Activated CD4-positive, alpha-beta memory T cell treated with anti-CD3 and anti-CD28 coated beads, Interleukin-2, amount 10 ng/mL, durations not matched to agents 7 days and 5 days (primary cell): ENCODE data around the gene SLC48A1. TPM values are rescaled to one million over a fixed set of nuclear protein-coding genes. Genes with fewer than 3 reads are reported as not detected.

Experiments
- CTCF ChIA-PET: fragments of 350-600 bp; sonication (Branson Sonifier 250); formaldehyde crosslinking; loops from one replicate; lab custom pipeline; 2021; ENCODE audit warnings: antibody characterized with exemption, inconsistent platforms; lab: Charles Lee
- POLR2A ChIA-PET: fragments of 350-600 bp; sonication (Branson Sonifier 250); formaldehyde crosslinking; loops from one replicate; lab custom pipeline; 2021; ENCODE audit warnings: antibody characterized with exemption; lab: Charles Lee
- DNase-seq: peaks from one replicate; pipeline ENCODE4 v3.0.0-alpha.2; 2020
- H3K27ac Mint-ChIP-seq: one replicate; pipeline ENCODE4 v1.8.0; 2021; ENCODE audit warnings: mild to moderate bottlenecking, mixed read lengths
- H3K27me3 Mint-ChIP-seq: one replicate; pipeline ENCODE4 v1.8.0; 2021; ENCODE audit warnings: mixed read lengths
- H3K36me3 Mint-ChIP-seq: one replicate; pipeline ENCODE4 v1.8.0; 2021; ENCODE audit warnings: low read depth, mixed read lengths
- H3K4me1 Mint-ChIP-seq: one replicate; pipeline ENCODE4 v1.8.0; 2021; ENCODE audit warnings: mixed read lengths
- H3K4me3 Mint-ChIP-seq: one replicate; pipeline ENCODE4 v1.8.0; 2021; ENCODE audit warnings: mild to moderate bottlenecking, mixed read lengths
- H3K9me3 Mint-ChIP-seq: one replicate; pipeline ENCODE4 v1.8.0; 2021; ENCODE audit warnings: mixed read lengths
- total RNA-seq, 2 experiments: library from RNA; stranded (reverse); gene quantifications; one replicate each; pipeline ENCODE4 v1.2.3, GENCODE V29; 2021

The SLC48A1 gene
- total RNA-seq, 2 experiments from 2014 or later, result 19.4 to 22.6 TPM

DNA sequence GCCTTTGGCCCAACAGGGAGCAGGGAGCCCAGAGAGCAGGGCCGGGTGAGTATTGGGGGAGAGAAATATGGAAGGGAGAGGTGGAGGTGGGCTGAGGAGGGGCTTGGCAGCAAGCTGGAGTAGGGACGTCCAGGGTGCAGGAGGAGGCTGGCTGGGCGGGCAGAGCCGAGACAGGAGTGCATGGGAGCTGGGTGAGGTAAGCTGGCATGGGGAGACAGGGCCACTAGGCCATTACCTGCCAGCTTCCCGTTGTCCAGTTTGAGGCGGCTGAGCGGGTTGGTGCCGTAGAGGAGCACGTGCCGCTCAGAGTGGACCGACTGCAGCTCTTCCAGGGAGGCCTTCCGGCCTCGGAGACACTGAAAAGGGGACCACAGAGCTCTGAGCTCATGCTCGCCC lies 18.3 kb downstream of the SLC48A1 start:
- H3K9me3 Mint-ChIP-seq, result no peaks in the 10 kb centered on the region
- DNase-seq, result no peak
- no peak overlapping the region for H3K4me3 Mint-ChIP-seq
- no peak overlapping the region for H3K27ac Mint-ChIP-seq
- ChIA-PET CTCF (interaction anchor here (1.2 to 30.7 kb wide), 4 partner anchors 17 to 76 kb away, joined by 3 to 578 read pairs (median 5); no protein-coding TSS in a partner anchor), POLR2A (interaction anchor here (1.1 to 37.8 kb wide), 5 partner anchors 10 to 42 kb away, joined by 3 to 1018 read pairs (median 8); partner anchors contain the start of gene SLC48A1)
- no peaks in the 10 kb centered on the region for H3K27me3 Mint-ChIP-seq
- H3K36me3 Mint-ChIP-seq, result peaks cover 82% of the 10 kb centered on the region
- H3K4me1 Mint-ChIP-seq, result peaks cover 14% of the 10 kb centered on the region

DNA sequence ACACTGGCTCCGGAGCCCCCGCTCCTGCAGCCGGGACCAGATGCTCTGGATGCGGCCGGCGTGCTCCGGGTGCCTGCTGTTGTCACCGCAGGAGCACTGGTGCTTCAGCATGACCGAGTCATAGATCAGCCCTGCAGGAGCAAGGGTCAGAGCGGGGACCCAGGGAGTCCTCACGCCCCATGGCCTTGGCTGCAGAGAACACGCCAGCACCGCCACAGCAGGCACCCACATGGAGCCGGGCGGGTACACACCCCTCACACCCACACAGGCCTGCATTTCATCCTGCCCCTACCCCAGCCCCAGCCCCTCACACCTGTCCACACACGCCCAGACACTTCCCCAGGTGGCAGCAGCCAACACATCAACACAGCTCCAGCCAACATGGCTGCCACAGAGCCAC lies 18.8 kb downstream of the SLC48A1 start:
- Mint-ChIP-seq H3K4me1 (peaks cover 14% of the 10 kb centered on the region), H3K36me3 (peaks cover 76% of the 10 kb centered on the region), H3K9me3 (no peaks in the 10 kb centered on the region), H3K27ac (no peak overlapping the region), H3K27me3 (no peaks in the 10 kb centered on the region), H3K4me3 (no peak overlapping the region)
- CTCF ChIA-PET, result interaction anchor here (1.3 to 30.7 kb wide), 3 partner anchors 42 to 77 kb away, joined by 4 to 578 read pairs (median 4); no protein-coding TSS in a partner anchor
- no peak for DNase-seq
- POLR2A ChIA-PET, result interaction anchor here (1.5 to 37.8 kb wide), 5 partner anchors 10 to 41 kb away, joined by 3 to 1018 read pairs (median 8); partner anchors contain the start of gene SLC48A1

DNA sequence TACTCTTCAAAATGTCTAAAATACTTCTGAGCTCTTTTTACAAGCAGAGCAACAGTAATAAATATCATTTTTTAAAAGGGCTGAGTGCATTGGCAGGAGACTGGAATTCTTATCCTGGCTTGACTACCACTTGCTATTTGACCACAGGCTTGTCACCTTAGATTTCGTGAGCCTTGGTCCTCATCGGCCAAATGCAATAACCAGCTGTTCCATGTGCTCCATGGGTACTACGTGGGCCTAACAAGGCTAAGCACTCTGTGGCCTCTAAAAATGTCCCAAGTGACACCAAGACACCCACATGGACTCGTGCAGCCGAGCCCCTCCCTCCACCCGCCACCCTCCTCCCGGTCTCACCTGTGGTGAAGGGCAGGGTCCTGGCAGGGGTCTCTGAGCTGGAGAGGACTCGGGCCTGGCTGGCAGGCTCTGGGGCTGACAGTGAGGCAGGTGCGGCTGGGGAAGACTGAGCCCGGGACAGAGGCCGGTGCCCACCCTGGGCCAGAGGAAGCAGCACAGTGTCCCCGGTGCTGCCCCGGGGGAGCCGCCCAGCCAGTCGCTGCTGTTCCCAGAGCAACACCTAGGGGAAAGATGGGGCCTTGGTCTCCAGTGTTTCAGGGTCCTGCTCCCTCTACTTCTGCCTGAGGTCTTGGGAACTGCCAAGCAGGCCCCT lies 20.1 kb downstream of the SLC48A1 start:
- POLR2A ChIA-PET, result interaction anchor here (1.1 to 37.8 kb wide), 6 partner anchors 8 to 40 kb away, joined by 3 to 1018 read pairs (median 6); no protein-coding TSS in a partner anchor
- CTCF ChIA-PET, result interaction anchor here (1.0 to 30.7 kb wide), 6 partner anchors 18 to 50 kb away, joined by 3 to 578 read pairs (median 4); no protein-coding TSS in a partner anchor

DNA sequence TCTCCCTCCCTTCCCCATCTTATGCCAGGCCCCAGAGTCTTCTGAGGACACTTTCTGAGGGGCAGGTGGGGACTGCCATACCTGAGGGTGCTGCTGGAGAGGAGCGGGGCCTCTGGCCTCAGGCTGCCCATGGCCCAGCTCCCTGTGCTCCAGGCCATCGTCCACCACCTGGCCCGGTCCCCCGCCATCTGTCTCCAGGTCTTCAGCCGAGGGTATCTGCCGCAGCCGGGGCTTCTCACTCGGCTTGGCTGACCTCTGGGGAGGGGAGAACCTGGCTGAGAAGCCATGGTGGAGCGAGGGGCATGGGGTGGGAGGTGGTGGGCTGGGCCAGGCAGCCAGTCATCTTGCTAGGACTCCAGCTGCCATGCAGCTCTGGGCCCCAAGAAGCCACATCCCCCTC lies 21.6 kb downstream of the SLC48A1 start:
- ChIA-PET CTCF (interaction anchor here (1.0 to 30.7 kb wide), 2 partner anchors 13 to 39 kb away, joined by 5 to 578 read pairs; no protein-coding TSS in a partner anchor), POLR2A (interaction anchor here (1.2 to 37.8 kb wide), 2 partner anchors 13 to 39 kb away, joined by 5 to 1018 read pairs; no protein-coding TSS in a partner anchor)
- H3K27me3 Mint-ChIP-seq, result no peaks in the 10 kb centered on the region
- peaks cover 20% of the 10 kb centered on the region for H3K4me1 Mint-ChIP-seq
- H3K9me3 Mint-ChIP-seq, result no peaks in the 10 kb centered on the region
- DNase-seq, result no peak
- peaks cover 68% of the 10 kb centered on the region for H3K36me3 Mint-ChIP-seq
- no peak overlapping the region for H3K4me3 Mint-ChIP-seq
- peak overlapping the region; percentile 35 for H3K27ac Mint-ChIP-seq

More for the DNA sequence above, 20.1 kb downstream of the SLC48A1 start:
- no peak for DNase-seq
- Mint-ChIP-seq H3K4me3 (no peak overlapping the region), H3K27me3 (no peaks in the 10 kb centered on the region), H3K36me3 (peaks cover 74% of the 10 kb centered on the region), H3K9me3 (no peaks in the 10 kb centered on the region), H3K27ac (no peak overlapping the region), H3K4me1 (peaks cover 20% of the 10 kb centered on the region)

DNA sequence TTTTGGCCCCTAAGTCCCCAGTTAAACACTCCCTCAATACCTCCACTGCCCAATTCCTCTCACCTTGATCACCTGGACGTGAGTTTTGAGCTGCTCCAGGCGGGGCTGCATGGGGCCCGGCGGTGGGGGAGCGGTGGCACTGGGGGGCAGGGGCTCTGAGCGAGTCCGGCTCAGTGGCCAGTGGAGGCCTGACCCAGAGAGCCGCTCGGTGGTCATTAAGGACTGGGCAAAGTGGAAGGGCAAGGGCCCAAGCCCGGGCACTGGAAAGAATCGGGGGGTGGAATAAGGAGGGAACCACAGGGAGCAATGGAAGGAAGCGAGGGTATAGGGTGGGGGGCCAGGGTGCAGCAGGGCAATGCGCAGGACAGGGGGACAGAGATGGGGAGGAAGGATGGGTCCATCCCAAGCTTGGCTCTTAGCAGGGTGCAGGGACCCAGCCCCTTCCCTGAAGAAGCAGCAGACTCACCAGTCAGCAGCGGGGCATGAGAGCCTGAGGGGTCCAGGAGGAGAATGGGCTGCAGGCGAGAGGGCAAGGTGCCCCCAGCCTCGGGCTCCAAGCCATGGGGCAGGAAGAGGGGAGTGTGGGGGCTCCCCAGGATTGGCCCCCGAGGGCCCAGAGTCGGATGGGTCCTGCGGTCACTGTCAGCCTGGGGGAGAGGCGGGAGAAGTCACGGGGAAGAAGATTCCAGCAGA lies 22.2 kb downstream of the SLC48A1 start:
- CTCF ChIA-PET, result interaction anchor here (1.0 to 30.7 kb wide), 2 partner anchors 12 to 39 kb away, joined by 5 to 578 read pairs; no protein-coding TSS in a partner anchor
- Mint-ChIP-seq H3K27ac (no peak overlapping the region), H3K36me3 (peaks cover 67% of the 10 kb centered on the region), H3K4me3 (no peak overlapping the region), H3K4me1 (peaks cover 20% of the 10 kb centered on the region), H3K9me3 (no peaks in the 10 kb centered on the region), H3K27me3 (no peaks in the 10 kb centered on the region)
- POLR2A ChIA-PET, result interaction anchor here (1.2 to 37.8 kb wide), 3 partner anchors 12 to 38 kb away, joined by 3 to 1018 read pairs (median 5); no protein-coding TSS in a partner anchor
- no peak for DNase-seq

DNA sequence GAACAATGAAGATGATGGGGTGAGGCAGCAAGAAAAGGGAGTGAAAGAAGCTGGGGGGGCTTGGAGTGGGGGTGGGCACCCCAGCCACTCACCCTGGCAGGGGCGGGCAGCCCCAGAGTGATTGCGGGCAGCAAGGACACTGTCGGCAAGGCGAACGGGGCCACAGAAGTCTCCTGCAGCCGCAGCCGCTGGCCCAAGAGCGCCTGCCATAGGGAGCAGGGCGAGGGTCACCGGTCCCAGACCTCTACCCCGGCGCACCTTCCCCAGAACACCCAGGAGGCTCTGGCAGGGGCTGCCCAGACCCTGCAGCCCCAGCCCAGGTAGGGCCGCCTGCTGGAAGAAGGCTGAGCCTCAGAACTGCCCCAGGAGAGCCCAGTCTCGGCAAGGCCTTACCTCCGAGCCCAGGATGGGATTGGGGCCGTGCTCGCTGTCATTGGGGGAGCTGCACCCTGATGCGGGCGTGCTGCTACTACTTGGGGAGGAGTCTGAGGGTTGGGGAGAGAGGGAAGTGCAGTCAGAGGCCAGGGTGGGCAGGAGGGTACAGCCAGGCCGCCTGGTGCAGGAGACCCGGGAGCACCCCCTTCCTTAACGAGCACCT lies 22.9 kb downstream of the SLC48A1 start:
- Mint-ChIP-seq H3K4me3 (no peak overlapping the region), H3K36me3 (peaks cover 65% of the 10 kb centered on the region), H3K4me1 (peaks cover 19% of the 10 kb centered on the region), H3K9me3 (no peaks in the 10 kb centered on the region), H3K27me3 (no peaks in the 10 kb centered on the region), H3K27ac (no peak overlapping the region)
- POLR2A ChIA-PET, result interaction anchor here (1.3 to 37.8 kb wide), 2 partner anchors 12 to 37 kb away, joined by 3 to 1018 read pairs; no protein-coding TSS in a partner anchor
- CTCF ChIA-PET, result interaction anchor here (0.7 to 30.7 kb wide), 2 partner anchors 21 to 38 kb away, joined by 4 to 578 read pairs; no protein-coding TSS in a partner anchor
- no peak for DNase-seq

DNA sequence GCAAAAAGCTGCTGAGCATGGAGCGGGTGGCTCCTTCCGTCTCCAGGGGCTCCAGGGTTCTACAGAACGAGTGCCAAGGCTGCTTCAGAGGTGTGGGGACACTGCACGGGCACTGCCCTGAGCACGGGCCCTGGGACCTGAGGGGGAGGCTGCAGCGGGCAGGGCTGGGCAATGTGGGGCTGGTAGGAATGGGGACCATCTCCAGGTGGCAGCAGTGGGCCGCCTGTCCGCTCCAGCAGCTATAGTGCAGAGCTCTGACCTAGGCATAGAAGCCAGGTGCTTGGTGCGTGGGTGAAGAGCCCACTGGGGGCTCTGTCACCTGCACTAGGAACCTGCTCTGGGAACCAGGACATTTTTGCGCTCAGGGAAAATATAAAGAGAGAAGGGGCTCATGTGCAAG lies 24.4 kb downstream of the SLC48A1 start:
- Mint-ChIP-seq H3K4me3 (no peak overlapping the region), H3K36me3 (peaks cover 64% of the 10 kb centered on the region), H3K4me1 (peaks cover 31% of the 10 kb centered on the region), H3K9me3 (no peaks in the 10 kb centered on the region), H3K27me3 (no peaks in the 10 kb centered on the region), H3K27ac (peak overlapping the region; percentile 49)
- CTCF ChIA-PET, result interaction anchor here (0.7 to 30.7 kb wide), 6 partner anchors 9 to 37 kb away, joined by 3 to 578 read pairs (median 4); partner anchors contain the start of gene HDAC7
- POLR2A ChIA-PET, result interaction anchor here (1.2 to 37.8 kb wide), 3 partner anchors 11 to 36 kb away, joined by 3 to 1018 read pairs (median 17); no protein-coding TSS in a partner anchor
- DNase-seq, result peak; percentile 46

DNA sequence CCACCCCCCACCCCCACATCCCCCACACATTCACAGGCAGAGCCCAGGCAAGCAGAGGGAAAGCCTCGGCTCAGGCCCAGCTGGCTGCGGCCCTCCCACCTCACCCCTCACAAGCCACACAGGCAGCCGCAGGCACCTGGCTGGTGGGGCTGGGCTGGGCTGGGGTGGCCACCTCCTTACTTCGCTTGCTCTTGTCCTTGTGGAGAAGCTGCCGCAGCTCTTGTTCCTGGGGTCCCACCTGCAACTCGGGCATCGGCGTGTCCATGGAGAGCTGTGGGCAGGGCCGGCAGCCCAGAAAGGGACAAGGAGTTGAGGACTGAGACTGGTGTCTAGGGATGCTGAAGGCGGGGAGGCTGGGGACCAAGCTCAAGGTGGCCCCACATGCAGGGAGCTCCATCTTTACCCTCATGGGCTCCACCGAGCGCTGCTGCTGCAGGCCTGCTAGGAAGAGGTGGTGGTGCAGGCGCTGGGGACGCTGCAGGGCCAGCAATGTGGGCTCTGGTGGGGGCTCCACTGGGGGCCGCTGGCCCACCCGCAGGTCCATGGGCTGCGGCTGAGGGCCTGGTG lies 25.4 kb downstream of the SLC48A1 start:
- ChIA-PET POLR2A (interaction anchor here (0.8 to 37.8 kb wide), 6 partner anchors 10 to 35 kb away, joined by 3 to 1018 read pairs (median 4); no protein-coding TSS in a partner anchor), CTCF (interaction anchor here (0.8 to 30.7 kb wide), 2 partner anchors 9 to 36 kb away, joined by 3 to 578 read pairs; no protein-coding TSS in a partner anchor)
- H3K4me1 Mint-ChIP-seq, result peaks cover 39% of the 10 kb centered on the region
- DNase-seq, result no peak
- no peaks in the 10 kb centered on the region for H3K27me3 Mint-ChIP-seq
- peaks cover 66% of the 10 kb centered on the region for H3K36me3 Mint-ChIP-seq
- no peak overlapping the region for H3K27ac Mint-ChIP-seq
- no peaks in the 10 kb centered on the region for H3K9me3 Mint-ChIP-seq
- no peak overlapping the region for H3K4me3 Mint-ChIP-seq

DNA sequence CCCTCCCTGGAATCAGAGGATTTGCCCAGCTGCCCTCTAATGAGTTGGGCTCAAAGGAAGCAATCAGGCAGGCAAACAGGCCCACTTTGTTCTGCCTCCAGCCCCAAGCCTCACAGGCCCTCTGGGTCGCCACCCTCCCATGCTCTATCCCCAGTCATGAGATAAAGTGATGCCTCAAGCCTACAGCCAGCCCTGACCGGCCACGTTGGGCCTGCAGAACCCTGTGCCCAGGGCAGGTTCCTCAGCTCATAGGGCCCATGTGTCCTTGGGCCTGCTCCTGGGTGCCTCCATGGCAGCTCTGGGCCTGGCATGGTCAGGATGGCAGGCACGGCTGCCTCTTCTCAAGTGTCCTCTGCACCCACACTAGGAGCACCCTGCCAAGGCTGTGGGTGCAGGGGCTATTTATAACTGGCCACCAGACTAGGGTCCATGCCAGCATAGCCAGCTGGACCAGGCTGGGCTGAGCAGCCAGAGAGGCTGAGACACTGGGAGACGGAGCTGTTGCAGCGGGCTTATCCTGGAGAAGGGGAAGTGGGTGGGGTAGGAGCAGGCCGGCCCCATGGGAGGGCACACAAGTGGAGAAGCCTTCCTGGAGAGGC lies 26.4 kb downstream of the SLC48A1 start:
- DNase-seq, result no peak
- Mint-ChIP-seq H3K4me3 (no peak overlapping the region), H3K4me1 (peaks cover 49% of the 10 kb centered on the region), H3K27me3 (no peaks in the 10 kb centered on the region), H3K27ac (peak overlapping the region; percentile 62), H3K36me3 (peaks cover 66% of the 10 kb centered on the region), H3K9me3 (no peaks in the 10 kb centered on the region)
- CTCF ChIA-PET, result interaction anchor here (30.7 kb wide), 1 partner anchor 35 kb away, joined by 578 read pairs; no protein-coding TSS in a partner anchor
- POLR2A ChIA-PET, result interaction anchor here (0.7 to 37.8 kb wide), 7 partner anchors 9 to 34 kb away, joined by 3 to 1018 read pairs (median 17); partner anchors contain the start of gene HDAC7

DNA sequence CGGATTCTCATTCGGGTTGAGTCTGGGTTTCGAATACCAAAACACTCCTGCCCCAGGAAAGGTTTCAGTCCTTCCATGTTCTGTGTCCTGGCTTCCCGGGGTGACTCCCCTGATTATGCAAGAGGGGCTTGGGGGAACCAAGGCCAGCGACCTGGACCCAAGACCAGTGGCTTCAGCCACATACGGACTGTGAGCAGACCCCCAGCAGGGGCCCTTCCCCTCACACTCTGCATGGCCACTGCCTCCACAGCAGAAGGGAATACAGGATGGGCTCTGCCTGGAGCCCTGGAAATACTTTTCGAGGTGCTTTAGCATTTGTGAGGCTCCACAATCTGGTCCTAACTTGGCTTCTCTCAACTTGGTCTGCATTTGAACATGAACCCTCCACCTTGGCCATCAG lies 27.5 kb downstream of the SLC48A1 start:
- ChIA-PET POLR2A (interaction anchor here (1.0 to 37.8 kb wide), 6 partner anchors 8 to 59 kb away, joined by 3 to 1018 read pairs (median 38); partner anchors contain the start of gene HDAC7), CTCF (interaction anchor here (1.0 to 30.7 kb wide), 5 partner anchors 9 to 45 kb away, joined by 3 to 578 read pairs (median 4); no protein-coding TSS in a partner anchor)
- H3K4me1 Mint-ChIP-seq, result peaks cover 61% of the 10 kb centered on the region
- peak overlapping the region; percentile 57 for H3K27ac Mint-ChIP-seq
- peaks cover 72% of the 10 kb centered on the region for H3K36me3 Mint-ChIP-seq
- H3K27me3 Mint-ChIP-seq, result no peaks in the 10 kb centered on the region
- H3K9me3 Mint-ChIP-seq, result no peaks in the 10 kb centered on the region
- no peak for DNase-seq
- no peak overlapping the region for H3K4me3 Mint-ChIP-seq
